Endothelial cell of umbilical vein (primary cell): ENCODE results near the gene ANXA11.

Experiments used
- EZH2 ChIP-seq: IDR thresholded peaks from 2 replicates; pipeline ENCODE4 v1.6.1; 2012; ENCODE audit warnings: borderline replicate concordance, low read depth, mild to moderate bottlenecking, moderate library complexity, low read length, inconsistent platforms; ENCODE audit not compliant: severe bottlenecking
- FOS ChIP-seq: IDR thresholded peaks from 2 replicates; pipeline ENCODE4 v1.6.1; 2011; ENCODE audit warnings: mild to moderate bottlenecking, low read length, moderate library complexity, borderline replicate concordance; ENCODE audit not compliant: insufficient read depth
- GATA2 ChIP-seq: IDR thresholded peaks from 2 replicates; pipeline ENCODE4 v1.7.0; 2011; ENCODE audit warnings: low read depth, mild to moderate bottlenecking, moderate library complexity, mixed read lengths, low read length; ENCODE audit not compliant: insufficient read length, insufficient read depth
- JUN ChIP-seq: IDR thresholded peaks from 2 replicates; pipeline ENCODE4 v1.6.1; 2011; ENCODE audit warnings: borderline replicate concordance, low read depth; ENCODE audit not compliant: insufficient read length, insufficient read depth
- MYC ChIP-seq: IDR thresholded peaks from one replicate; pipeline ENCODE4 v1.6.1; 2011; ENCODE audit warnings: mild to moderate bottlenecking, low read depth, low read length
- POLR2A ChIP-seq: IDR thresholded peaks from 2 replicates; pipeline ENCODE4 v1.6.1; 2012; ENCODE audit warnings: low read depth, mild to moderate bottlenecking, control low read depth, low read length
- POLR2AphosphoS5 ChIP-seq: IDR thresholded peaks from 2 replicates; pipeline ENCODE4 v1.6.1; 2012; ENCODE audit warnings: low read depth, mild to moderate bottlenecking, control low read depth, low read length, moderate library complexity; ENCODE audit not compliant: insufficient read depth
- TF ChIP-seq, protein P1 (sequence below), 2 donors: IDR thresholded peaks; 1 replicate in 1 of 2; 2 replicates in 1 of 2; pipeline ENCODE4 v1.5.1; 2011; ENCODE audit warnings: low read length in 2 of 2, mild to moderate bottlenecking in 2 of 2, moderate library complexity in 2 of 2, control low read depth in 1 of 2, inconsistent platforms in 1 of 2, low read depth in 1 of 2; ENCODE audit not compliant: insufficient read depth in 1 of 2; ENCODE audit errors: extremely low read depth in 1 of 2
- TF ChIP-seq, protein P2 (sequence below): IDR thresholded peaks from 2 replicates; pipeline ENCODE4 v1.6.1; 2011; ENCODE audit not compliant: insufficient read depth, insufficient read length

DNA sequence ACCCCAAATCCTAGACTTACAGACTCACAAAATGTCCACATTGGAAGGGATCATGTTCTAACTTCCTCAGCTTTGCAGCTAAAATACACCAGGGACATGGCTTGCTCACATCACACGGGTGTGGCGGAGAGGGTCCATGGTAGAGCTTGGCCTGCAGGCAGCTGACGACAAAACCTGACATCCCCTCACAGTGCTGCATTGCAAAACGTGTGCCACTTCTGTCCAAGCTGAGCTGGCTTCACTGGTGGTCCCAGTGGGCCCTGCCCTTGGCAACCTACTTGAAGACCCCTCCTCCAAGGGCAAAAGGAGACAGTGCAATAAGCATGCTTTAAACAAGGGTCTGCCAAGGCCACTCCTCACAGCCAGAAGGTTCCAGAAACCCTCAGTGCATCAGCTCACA is 21.9 kb downstream of the ANXA11 start:
- TF ChIP-seq, protein P1, sequence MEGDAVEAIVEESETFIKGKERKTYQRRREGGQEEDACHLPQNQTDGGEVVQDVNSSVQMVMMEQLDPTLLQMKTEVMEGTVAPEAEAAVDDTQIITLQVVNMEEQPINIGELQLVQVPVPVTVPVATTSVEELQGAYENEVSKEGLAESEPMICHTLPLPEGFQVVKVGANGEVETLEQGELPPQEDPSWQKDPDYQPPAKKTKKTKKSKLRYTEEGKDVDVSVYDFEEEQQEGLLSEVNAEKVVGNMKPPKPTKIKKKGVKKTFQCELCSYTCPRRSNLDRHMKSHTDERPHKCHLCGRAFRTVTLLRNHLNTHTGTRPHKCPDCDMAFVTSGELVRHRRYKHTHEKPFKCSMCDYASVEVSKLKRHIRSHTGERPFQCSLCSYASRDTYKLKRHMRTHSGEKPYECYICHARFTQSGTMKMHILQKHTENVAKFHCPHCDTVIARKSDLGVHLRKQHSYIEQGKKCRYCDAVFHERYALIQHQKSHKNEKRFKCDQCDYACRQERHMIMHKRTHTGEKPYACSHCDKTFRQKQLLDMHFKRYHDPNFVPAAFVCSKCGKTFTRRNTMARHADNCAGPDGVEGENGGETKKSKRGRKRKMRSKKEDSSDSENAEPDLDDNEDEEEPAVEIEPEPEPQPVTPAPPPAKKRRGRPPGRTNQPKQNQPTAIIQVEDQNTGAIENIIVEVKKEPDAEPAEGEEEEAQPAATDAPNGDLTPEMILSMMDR (IDR thresholded peaks at IDR 0.05; ENCODE audit: extremely low read depth in 1 of 2, insufficient read depth in 1 of 2, low read depth in 1 of 2, low read length in 2 of 2): no peak
- TF ChIP-seq POLR2A (no peak), EZH2 (no peak), POLR2AphosphoS5 (no peak), JUN (no peak), GATA2 (no peak), MYC (no peak), FOS (no peak)
- TF ChIP-seq, protein P2, sequence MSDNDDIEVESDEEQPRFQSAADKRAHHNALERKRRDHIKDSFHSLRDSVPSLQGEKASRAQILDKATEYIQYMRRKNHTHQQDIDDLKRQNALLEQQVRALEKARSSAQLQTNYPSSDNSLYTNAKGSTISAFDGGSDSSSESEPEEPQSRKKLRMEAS: no peak
